Kidney tubule cell (primary cell): Measurements from ENCODE around the gene ENO3.
A peak's percentile ranks its signal among the peaks of the same experiment; 100 is the strongest.

Experiments
- DNase-seq: peaks from one replicate; pipeline ENCODE4 v3.0.0-alpha.2; 2018; ENCODE audit warnings: low spot score

The ENO3 gene

DNA sequence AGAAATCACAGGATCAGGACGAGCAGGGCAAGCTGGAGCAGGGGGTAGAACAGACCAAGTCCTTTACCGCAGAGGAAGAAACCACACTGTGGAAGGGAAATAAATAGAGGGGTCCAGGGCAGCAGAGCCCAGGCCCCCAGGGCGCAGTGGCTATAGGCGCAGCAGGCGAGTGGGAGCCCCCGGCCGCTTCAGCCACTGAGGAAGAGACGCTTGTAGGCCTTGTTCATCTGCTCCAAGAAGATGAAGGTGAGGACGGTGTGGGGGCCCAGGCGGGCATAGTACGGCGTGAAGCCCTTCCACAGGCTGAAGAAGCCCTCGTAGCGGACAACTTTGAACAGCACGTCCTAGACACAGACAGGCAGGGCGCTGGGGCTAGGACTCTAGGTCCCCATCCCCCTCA is 13.4 kb upstream of the ENO3 start:
- no peak for DNase-seq

DNA sequence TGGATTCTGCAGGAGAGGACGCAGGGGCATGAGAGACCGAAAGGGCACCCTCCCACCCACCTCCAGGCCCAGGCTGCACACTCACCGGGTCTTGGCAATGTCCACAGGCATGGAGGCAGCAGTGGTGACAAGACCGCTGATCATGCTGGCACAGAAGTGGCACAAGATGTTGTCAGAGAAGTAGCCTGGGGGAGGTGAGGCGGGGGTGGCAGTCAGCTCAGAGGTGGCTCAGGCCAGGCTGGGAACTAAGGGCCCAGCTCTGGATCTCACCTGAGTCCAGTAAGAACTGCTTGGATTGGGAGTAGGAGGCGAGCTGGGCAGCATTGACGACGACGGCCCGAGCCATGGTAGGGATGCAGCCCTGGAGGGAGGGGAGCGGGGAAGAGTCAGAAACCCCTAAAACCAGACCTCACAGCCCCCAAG is 12.8 kb upstream of the ENO3 start:
- no peak for DNase-seq

DNA sequence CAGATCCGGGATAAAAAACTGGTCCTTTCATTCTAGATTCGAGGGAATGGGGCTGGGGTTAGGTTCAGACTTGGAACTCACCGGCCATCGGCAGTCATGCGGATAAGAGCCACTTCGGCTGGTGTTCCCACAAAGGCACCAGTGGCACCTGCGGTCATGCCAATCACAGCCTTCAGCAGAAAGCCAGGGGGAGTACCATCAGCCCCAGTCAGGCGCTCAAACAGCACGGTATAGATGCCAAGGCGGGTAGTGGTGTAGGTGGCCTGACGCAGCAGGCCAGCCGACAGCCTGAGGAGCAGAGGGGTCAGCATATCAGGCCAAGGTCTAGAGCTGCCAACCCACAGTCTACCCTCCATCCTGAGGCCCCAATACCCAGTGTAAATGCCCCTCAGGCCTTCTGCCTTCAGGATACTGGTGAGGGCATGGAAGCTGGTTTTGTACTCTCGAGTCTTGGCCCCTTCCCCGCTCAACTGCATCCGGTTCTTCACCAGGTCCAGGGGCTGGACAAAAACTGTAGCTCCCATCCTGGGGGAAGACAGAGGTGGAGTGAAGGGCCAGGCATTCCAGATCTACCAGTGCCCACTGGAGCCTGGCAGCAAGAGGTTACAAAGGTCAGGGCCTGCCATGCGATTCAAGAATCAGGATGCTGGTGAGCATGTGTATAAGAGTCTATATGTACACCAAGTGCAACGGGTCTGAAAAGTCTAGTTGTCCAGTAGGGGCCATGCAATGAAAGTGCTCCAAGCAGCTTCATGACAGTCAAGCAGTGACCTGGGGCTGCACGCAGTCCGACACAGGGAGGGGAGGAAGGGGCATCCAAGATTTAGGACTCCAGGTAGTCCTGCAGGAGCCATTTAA is 12.0 kb upstream of the ENO3 start:
- peak; percentile 26 for DNase-seq

DNA sequence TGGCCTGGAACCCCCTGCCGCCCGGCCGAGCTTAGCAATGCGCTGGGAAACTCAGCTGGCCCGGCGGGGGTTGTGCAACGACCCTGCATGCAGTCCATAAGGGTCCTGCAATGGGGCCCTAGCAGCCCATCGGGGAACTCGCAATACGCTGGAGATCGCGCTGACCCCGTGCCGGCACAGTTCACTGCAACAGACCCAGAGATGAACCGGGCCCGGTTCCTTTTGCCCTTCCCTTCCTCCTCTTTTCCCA is 11.4 kb upstream of the ENO3 start:
- DNase-seq: no peak

DNA sequence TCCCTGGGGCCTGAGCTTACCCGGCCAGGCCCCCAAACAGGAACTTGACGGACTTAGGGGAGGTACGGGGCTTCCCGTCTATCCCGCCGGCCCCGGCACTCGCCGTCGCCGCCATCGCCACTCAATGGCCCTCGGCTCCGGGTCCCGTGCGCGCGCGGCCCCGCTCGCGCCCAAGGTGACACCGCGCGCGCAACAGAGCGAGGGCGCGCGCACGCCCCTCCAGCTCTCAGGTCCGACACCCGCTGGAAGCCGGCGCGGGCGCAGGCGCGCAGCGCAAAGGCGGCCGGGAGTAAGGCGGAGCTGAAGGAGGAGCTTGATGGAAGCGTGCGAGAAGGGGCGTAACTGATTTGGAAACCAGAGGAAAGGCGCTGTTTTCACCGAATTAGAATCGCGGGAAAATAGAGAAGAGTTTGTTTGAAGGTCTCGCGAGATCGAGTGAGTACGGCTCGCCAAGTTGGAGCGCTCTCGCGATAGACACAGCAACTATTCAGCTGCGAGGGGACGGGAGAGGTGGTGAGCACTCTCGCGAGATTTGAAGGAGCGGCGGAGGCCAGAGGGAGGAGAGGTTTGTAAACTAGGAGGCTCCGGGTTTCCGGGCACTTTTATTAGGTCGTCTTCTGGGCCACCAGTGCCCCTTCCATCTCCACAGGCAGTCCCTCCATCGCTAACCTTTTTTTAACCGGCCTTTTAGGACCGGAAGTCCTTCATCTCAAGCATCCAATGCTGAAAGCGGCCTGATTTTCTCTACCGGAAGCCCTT is 10.9 kb upstream of the ENO3 start, which contains the start of the genes RNF167 and SLC25A11:
TSS of gene RNF167 (plus strand) at position 473 of the 759 bp plus-strand sequence. CDS start 642 bp downstream, outside the sequence.
TSS of gene SLC25A11 (minus strand) at position 251 of the 759 bp plus-strand sequence. CDS start at position 115, 136 bp downstream.
- DNase-seq: peak; percentile 99

DNA sequence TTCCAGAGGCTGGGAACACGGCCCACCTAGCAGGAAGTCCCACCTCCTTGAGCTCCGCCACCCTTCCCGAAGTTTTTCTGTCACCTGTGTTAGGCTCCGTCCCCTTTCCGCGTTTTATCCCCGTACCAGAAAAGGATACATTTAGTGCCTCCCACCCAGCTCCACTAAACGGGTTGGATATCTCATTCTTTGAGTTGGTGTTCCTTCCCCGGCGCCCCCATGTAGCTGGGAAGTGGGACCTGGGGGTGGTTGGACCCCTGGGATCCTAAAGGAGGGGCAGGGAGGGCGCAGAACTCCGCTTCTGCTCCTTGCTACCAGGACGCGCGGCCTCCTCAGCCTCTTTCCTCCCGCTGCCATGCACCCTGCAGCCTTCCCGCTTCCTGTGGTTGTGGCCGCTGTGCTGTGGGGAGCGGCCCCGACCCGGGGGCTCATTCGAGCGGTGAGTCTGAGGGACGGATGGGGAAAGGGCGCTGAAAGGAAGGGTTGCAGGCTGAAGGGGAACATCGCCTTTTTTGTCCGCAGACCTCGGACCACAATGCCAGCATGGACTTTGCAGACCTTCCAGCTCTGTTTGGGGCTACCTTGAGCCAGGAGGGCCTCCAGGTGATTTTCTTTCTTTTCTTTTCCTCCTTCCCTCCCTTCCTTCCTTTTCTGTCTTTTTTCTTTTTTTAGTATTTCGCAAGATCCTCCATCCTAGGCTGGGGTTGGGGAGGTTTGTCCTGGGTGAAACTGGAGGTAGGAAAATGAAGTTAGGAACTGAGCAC is 10.2 kb upstream of the ENO3 start:
- DNase-seq: peak; percentile 92

DNA sequence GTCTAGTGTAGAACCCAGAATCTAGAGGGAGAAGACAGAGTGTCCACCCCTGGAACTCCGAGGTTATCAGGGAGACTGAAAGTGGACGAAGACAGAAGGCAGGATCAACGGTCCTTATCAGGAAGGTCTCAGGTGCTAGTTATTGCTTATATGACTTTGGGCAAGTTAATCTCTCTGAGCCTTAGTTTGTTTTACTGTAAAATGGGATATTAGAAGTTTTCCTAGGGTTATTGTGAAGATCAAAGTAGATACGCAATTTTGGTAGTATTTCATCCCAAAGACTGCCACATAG is 9.7 kb upstream of the ENO3 start:
- no peak for DNase-seq

DNA sequence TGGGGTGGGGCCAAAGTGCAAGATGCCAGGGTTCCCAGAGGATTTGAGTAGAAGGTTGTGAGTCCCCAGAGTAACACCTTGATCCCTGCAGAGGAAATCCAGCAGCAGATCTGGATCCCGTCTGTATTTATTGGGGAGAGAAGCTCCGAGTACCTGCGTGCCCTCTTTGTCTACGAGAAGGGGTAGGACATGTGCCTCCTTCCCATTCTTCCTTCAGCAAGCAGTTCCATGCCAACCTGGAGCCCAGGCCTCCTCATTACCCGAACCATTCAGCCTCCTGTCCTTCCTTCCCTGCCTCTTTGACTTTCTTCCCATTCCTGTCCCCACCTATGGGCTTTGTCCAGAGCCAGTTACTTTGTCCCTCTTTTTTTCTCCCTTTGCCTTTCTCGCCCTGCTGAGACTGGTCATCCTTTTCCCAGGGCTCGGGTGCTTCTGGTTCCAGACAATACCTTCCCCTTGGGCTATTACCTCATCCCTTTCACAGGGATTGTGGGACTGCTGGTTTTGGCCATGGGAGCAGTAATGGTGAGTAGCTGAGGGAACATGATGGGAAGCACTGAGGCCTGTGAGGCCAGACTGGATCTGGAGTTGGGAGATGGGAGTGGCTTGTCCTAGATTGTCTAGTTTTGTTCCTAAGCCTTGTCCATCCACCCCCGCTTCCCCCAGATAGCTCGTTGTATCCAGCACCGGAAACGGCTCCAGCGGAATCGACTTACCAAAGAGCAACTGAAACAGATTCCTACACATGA is 8.0 kb upstream of the ENO3 start:
- DNase-seq: no peak

DNA sequence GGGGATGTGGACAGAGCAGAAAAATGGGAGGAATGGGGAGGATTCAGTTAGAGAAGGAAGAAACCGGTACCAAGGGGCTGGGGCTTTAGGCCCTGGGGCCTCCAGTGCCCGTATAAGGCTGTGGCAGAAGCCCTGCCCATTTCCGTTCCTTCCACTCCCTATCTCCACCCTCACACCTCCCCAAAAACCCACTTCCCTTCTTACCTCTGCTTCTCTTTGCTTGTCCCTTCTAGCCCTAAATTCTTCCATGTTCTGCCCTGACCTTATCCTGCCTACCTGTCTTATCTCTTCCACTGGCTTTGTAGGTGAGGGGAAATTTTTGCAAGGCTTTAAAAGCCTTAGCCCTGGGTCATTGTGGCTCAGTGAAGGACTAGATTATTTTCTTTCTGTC is 6.8 kb upstream of the ENO3 start:
- DNase-seq: no peak

DNA sequence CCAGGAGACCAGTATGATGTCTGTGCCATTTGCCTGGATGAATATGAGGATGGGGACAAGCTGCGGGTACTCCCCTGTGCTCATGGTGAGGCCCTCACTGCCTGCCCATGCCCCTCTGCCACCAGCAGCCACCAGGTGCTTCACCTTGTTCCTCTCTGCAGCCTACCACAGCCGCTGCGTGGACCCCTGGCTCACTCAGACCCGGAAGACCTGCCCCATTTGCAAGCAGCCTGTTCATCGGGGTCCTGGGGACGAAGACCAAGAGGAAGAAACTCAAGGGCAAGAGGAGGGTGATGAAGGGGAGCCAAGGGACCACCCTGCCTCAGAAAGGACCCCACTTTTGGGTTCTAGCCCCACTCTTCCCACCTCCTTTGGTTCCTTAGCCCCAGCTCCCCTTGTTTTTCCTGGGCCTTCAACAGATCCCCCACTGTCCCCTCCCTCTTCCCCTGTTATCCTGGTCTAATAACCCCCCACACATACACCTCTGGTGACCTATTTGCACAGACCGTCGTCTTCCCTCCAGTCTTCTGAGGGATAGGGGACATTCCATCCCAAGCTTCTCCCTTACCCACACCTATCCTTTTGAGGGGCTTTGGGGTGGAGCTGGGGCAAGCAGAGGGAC is 6.3 kb upstream of the ENO3 start:
- peak; percentile 26 for DNase-seq

DNA sequence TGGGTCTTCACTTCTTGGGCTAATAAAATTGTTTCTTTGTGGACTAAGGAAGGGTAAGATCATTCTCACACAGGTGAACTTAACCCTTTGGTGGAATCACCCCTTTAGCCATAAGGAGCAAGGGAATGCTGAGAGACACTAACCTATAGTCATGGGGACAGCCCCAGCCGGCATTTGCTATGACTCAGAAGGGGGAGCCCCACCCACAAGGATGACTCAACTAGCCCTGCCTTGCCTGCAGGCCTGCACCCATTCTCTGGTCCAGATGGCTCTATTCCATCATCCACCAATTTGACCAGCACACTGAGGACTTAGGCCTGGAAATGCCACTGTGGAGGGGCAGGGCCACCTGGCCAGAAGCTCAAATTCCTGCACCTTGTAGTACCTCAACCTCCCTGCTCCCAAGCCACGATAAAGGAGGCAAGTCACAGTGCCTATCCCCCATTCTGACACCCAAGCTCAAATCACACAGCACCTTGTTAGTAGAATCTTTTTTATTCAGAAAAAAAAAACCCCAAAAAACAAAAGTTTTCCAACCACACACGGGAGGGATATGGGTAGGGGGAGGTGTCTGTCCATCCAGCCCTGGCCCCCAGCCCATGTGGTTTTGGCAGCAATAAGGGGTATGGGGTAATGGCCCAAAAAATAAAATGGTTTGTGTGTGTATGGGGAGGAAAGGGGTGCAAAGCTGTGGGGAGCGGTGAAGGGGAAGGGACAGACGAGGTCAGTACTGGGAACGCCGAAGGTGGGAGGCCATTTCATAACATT is 5.6 kb upstream of the ENO3 start:
- DNase-seq: peak; percentile 95

DNA sequence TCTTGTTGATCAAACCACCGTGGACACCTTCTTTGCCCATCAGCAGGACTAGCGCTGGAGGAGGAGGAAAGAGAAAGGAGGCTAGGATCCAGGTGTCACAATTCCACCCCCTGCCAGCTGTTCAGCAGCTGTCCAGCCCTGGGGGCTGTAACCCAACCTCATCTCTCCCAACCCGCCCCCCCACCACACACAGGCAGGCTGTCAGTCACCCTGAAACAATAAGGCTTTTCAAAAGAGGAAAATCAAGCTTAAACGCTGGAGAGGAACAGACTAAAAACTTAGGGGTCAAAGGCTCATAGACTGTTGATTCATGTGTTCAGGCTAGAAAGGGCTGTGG is 5.0 kb upstream of the ENO3 start:
- DNase-seq: no peak

DNA sequence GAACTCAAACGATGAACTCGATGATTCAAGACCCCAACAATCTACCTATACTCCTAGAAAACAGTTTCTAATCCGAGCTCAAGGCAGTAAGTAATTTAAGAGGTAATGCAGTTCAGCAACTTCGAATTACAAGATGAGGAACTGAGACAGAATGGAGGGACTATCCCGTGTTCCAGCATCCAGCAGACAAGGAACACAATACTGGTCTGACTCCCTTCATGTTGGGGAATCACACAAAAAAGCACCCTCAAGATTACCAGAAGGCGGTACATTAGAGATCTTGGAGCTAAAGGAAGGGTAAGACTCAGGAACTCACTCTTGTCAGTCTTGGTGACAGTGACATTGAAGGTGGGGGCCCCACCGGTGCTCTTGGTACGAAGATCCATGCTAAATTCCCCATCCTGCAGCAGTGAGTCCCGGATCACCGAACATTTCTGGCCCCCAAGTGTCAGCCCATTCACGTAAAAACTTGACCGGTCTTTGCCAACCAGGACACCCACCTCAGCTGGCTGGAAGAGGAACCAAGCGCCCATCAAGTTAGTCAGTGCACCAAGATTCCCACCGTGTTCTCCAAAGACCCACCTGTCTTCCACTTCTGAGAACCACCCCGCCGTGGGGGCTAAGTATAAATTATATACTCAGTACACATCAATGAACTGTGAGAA is 4.5 kb upstream of the ENO3 start:
- DNase-seq: no peak

DNA sequence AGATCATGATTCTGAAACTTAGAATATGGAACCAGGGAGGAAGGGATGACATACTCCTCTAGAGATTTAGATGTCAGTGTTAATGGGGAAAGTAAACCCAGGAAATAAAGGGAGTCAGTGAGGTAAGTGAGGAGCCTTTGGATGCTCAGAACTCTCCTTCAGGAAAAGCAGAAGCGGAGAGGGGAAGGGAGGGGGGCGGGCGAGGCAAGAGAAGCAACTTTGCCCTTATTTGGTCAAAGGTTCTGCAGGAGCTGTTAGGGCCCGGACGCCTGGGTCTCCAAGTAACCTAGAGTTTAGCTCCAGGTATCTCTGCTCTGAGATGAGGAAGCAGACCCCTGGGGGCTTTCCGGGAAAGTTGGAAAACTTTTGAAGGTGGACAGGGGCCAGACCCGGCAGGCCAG is 3.9 kb upstream of the ENO3 start:
- no peak for DNase-seq

DNA sequence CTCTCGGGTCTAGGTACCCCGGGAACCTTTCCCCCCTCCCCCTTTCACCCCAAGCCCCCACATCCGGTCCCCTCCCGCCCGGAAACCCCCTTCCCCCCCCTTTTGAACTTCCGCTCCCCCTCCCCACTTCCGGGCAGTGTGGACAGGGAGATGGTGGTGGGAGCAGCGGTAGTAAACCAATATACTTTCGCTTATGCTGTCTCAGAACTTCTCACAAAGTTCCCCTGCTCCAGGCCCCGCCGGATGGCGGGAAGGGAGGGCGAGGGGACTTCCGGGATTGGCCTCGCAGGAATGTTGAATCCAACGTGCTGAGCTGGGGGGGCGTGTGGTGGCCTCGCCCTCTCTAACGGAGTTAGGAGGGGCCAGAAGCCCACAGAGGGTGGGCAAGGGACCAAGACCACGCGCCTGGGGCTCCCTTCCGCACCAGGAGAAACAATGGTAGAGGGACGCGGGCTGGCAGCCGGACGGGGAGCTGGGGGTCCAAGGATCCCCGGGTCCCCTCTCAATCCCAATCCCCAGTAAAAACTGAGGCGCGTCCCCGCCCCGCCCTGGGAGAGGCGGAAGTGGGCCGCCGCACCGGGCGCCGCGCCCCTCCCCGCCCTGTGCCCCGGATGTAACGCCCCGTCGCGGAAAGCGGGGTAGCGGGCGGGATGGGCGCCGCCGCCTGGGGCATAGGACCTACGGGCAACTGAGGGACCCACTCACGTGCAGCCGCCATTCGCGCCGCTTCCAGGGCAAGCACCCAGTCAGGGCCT is 3.3 kb upstream of the ENO3 start:
- DNase-seq: peak; percentile 72

DNA sequence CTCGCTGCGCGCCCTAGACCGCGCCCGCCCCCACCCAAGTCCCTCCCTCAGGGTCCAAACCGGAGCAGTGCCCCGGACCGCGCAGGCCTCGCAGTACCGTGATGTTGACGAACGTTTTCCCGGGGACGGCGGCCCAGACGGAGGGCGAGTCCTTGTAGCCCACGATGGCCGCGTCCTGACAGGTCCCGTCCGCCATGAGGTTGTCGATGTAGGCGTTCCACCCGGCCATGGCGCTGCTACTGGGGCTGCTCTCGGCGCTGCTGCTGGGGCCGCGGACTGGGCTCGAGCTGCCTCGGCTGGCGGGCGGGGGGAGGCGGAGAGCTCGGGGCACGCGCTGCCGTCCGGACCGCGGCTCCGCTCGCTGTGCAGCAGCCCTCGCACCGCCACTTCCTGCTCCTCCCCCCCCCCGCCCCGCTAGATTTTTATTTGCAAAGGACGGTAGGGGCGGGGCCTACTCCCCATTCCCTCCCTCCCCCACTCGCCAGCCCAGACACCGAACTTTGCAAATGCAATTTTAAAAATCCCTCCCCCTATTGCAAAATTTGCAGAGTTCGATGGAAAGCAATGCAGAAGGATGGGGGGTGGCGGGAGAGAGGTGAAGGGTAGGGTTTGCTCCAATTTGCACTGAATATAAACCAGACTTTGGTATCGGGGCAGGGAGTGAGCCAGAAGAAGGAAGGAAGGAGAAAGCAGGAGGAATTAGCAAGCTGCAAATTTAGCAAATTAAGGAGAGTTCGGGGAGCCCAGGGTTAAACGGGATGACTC is 2.6 kb upstream of the ENO3 start, which contains the start of gene PFN1:
TSS of gene PFN1 (minus strand) at position 365 of the 765 bp plus-strand sequence. CDS start at position 229, 136 bp downstream.
- DNase-seq: peak; percentile 89

DNA sequence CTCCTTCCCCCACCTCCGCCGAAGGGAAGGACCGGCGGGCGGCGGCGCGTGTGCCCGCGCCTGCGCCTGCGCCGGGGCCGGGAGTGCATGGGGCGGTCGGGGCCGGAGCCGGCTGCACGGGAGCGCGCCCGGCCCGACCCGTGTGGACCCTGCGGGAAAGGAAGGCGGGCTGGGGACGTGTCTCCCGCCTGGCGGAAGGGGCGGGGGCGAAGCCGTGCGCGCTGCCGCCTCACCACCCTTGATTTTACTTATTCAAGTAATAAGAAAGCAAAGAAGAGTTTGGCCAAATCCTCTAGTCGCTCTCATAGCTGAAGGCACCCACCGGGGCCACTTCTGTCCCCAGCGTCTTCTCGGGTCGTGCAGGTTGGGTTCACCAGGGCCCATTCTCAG is 2.0 kb upstream of the ENO3 start:
- peak; percentile 92 for DNase-seq

DNA sequence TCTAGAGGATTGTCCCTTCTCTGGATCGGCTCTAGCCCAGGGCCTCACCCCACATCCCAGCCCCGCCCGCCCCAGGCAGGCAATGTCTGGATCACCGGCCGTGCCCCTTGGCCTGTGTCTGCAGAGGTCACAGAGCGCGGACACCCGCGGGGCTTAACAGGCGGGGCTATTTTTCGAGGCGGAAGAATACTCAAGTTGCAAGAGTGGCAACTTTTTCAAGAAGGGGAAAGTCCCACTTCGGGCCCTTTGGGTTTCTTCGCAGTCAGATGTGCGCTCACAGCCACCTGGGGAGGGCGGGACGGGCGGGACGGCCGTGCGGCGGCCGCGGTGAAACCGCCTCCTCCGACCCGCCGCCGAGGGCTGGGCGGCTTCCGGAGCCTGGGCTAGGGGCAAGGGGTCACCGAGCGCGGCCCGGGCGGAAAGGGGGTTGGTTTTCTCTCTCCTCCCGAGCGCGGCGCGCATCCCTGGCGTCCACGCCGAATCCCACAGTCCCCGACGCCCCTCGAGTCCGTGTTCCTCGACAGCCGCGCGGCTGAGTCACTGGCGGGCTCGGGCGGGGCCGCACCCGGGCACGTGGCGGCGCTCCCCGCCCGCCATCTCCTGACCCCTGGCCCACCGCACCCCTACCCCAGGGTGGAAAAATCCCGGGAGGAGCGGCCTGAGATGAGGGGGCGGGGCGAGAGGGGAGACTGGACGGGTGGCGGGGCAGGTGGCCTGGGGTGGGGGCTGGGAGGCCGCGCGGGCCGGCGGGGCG is 1.4 kb upstream of the ENO3 start:
- DNase-seq: peak; percentile 88
